Activated CD4-positive, CD25-positive, alpha-beta regulatory T cell treated with anti-CD3 and anti-CD28 coated beads, Interleukin-2, amount 50 U/mL, for 16 hours (primary cell): ENCODE data around the gene OXSM.

Source experiments
- DNase-seq: peaks from one replicate; pipeline ENCODE4 v3.0.0-alpha.2; 2020; ENCODE audit warnings: low read depth, low spot score

The OXSM gene

GRCh38 chr3:25789596-25790556 lies at the start of gene OXSM:
OXSM (plus strand) TSS chr3:25790090; CDS start chr3:25791021, 931 bp downstream.
- peak; percentile 85 for DNase-seq

- no peak for DNase-seq
Measured at GRCh38 chr3:25744470-25744869, 45.4 kb upstream of the OXSM start.

DNA sequence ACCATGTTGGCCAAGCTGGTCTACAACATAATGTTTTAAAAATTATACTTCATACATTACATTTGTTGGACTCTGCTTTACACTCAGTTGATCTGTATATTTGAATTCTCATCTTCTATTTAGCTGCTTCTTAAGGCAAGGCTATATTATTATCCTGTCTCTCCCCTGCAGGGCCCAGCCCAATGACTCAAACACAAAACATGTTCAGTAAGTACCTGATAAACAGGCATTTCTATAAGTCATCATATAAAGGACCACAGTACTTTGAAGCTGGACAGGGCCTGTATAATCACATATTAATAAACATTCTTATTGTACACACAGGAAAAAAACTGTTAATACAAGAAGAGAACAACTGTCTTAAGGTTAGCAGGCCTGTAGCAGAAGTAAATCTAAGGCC lies 42.9 kb upstream of the OXSM start:
- DNase-seq, result no peak

- DNase-seq, result no peak
Measured at GRCh38 chr3:25748189-25748588, 41.7 kb upstream of the OXSM start.

- no peak for DNase-seq
Measured at GRCh38 chr3:25749031-25749581, 40.8 kb upstream of the OXSM start.

GRCh38 chr3:25751048-25751447 lies 38.8 kb upstream of the OXSM start:
- no peak for DNase-seq

- DNase-seq, result no peak
Measured at GRCh38 chr3:25751725-25752124, 38.2 kb upstream of the OXSM start.

- DNase-seq, result no peak
Measured at GRCh38 chr3:25768851-25769250, 21.0 kb upstream of the OXSM start.

DNA sequence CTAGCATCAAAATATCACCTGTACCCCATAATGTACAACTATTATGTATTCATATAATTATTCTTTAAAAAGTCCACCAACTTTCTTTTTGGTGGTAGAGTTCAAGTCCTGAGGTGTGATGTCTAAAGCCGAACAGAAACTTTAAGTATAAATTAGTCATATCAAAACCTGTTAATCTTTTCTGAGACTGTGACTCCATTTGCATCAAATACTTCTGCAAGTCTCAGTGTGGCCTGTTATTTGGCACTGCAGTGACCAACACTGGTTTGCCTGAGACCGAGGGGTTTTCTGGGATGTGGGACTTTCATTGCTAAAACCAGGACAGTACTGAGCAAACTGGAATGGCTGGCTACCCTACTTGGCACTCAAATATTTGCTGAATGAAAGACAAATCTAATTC lies 14.0 kb upstream of the OXSM start:
- DNase-seq, result no peak

DNA sequence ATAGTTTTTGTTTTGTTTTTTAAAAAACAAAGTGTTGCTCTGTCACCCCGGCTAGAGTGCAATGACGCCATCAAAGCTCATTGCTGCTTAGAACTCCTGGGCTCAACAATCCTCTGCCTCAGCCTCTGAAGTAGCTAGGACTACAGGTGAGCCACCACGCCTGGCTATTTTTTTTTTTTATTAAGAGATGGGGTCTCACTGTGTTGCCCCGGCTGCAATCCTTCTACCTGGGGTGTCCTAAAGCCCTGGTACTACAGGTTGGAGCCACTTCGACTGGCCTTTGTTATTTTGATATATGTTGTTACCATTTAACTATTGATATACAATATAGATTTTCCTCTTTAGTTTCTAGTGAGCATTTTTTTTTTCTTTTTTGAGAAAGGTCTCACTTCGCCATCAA lies 9.3 kb upstream of the OXSM start:
- no peak for DNase-seq

DNA sequence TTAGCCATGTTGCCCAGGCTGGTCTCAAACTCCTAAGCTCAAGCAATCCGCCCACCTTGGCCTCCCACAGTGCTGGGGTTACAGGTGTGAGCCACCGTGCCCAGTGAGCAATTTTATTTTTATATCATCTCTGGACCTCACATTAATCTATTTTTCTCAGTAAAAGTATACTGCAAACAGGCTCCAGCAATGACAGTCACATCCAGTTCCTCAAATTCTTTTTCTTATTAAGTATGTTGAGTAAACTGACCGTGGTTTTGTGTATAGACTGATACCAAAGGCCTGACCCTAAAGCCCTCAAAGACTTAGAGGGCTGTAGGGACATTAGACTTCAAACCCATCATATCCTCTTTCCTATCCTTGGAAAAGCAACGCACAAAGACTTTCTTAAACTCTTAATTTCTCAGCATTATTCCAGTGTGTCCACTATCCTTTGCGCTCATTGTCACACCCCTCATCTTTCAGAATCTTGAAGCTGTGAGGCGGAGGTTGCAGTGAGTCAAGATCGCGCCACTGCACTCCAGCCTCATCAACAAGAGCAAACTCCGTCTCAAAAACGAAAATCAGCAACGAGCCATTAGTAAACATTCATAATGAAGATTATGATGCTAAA lies 8.6 kb upstream of the OXSM start:
- DNase-seq, result no peak

DNA sequence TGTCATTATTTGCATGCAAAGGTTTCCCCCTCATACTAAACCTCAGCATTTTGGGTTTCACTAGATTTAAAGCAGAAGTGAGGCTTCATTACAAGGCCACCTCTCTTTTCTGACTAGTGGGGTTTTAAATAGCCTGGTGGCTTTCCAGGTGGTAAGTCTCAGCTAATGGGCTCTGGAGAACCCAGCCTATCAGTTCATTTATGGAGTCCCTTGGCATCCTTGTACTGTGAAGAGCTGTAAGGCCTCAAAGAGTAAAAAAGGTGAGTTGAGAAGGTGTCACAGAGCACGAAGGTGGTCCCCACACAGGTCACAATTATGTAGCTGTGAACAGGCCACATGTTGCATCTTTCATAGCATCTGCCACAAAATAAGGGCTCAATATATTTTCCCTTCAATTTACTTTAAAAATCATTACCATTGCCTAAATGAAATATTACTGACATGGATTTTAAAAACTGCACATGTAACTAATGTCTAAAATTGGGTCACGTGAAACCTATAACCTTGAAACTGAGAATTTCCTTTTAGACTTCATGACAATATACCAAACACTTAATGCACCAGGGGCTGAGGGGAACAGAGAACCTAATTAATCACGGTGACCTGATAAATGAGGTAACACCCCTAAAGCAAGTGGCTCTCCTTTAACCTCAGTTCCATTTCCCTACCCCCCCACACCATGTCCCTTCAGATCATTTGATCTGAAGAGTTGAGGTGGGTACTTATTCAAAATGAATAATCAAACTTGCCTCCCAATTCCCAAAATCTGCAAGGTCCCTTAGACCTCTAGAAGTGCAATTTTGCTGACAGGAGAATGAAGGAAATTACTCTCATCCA lies 7.9 kb upstream of the OXSM start:
- no peak for DNase-seq

DNA sequence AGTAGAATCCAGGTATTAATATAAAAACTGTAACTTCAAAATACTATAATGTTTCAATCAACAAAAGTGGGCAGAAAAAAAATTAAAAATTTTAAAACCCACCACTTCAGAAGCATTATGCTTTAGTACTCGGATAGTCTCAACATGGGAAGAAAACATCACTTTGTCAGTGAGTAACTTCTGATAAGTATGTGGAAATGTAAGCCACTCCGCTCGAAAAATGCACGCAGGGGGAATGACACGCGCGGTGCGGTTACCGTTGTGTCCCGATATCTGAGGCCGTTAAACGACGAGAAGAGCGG lies 7.3 kb upstream of the OXSM start:
- no peak for DNase-seq

DNA sequence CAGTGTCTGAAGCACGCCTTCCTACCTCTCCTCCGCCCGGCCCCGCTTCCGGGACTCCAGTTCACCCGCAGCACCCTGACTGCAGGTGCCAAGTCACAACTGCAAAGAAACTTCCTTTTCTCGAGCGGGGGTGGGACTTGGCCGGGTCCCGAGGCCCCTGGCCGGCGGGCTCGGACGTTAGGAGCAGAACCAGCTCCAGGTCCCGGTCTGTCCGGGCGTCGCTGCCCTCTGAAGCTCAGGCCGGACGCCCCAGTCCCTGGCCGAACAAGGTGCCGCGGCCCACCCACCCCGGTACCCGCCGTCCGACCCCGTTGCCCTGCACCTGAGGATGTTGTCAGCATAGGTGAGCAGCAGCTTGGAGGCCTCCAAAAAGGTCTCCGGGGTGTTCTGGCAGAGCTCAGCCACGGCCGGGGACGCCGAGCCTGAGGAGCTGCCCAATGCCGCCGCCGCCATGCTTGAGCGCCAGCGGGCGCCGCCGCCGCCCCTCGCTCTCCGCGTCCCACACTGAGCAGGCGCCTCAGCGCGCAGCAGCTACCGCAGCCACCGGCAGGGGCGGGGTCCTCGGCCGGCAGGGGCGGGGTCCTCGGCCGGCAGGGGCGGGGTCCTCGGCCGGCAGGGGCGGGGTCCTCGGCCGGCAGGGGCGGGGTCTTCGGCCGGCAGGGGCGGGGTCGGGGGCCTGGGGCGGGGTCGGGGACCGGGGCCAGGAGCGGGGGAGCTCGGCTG lies 6.8 kb upstream of the OXSM start, which contains the start of gene NGLY1:
TSS of gene NGLY1 (minus strand) at position 506 of the 723 bp plus-strand sequence. CDS start at position 453, 53 bp downstream.
- peak; percentile 74 for DNase-seq

GRCh38 chr3:25783661-25784512 lies 6.0 kb upstream of the OXSM start:
- DNase-seq, result peak; percentile 0

DNA sequence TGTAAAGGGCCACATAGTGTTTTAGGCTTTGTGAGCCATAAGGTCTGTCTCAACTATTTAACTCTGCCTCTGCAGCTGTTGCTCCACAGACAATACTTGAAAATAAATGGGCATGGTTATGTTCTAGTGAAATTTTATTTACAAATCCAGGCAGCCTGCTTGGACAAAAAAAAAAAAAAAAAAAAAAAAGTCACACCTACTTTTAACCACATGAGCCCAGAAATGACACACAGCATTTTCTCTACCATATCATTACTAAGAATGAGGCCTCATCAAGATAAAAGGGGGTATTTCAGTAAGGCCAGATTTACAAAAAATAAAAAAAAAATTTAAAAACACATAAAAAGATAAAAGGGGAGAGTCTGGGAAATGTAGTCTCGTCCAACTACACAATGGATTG lies 4.9 kb upstream of the OXSM start:
- no peak for DNase-seq

GRCh38 chr3:25785826-25786225 lies 4.1 kb upstream of the OXSM start:
- no peak for DNase-seq

GRCh38 chr3:25787689-25788088 lies 2.2 kb upstream of the OXSM start:
- DNase-seq, result no peak

DNA sequence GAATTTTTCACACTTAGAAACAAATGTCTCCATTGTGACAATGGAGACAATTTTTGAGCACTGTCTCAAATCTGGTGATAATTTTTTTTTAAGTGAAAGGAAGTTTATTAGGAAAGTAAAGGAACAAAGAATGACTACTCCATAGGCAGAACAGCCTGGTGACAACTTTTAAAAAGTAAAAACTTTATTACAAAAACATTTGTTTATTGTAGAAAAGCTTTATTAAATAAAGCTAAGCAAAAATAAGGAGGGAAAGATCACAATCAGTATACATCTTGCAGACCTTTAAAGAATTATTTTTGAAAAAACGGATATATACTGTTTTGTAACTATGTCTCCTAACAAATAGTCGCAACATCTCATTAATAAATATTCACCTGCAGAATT lies 688 bp upstream of the OXSM start:
- no peak for DNase-seq

DNA sequence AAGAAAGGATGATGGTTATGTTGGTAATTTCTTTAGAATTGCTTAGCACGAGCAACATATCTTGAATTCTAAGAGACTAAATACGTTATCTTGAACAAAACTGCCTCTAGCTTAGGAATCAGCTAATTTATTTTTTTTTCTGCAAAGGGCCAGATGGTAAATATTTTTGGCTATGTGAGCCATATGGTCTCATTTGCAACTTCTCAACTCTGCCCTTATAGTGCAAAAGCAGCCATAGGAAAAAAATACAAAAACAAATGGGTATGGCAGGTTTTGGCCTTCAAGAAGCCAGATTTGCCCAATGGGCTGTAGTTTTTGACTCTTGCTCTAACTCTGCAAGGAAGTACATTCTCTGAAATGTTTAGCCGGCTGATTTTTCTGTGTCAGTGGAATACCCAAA lies 11.9 kb downstream of the OXSM start:
- DNase-seq, result no peak
